ENCODE results near the gene SPATS2.

The SPATS2 gene

DNA sequence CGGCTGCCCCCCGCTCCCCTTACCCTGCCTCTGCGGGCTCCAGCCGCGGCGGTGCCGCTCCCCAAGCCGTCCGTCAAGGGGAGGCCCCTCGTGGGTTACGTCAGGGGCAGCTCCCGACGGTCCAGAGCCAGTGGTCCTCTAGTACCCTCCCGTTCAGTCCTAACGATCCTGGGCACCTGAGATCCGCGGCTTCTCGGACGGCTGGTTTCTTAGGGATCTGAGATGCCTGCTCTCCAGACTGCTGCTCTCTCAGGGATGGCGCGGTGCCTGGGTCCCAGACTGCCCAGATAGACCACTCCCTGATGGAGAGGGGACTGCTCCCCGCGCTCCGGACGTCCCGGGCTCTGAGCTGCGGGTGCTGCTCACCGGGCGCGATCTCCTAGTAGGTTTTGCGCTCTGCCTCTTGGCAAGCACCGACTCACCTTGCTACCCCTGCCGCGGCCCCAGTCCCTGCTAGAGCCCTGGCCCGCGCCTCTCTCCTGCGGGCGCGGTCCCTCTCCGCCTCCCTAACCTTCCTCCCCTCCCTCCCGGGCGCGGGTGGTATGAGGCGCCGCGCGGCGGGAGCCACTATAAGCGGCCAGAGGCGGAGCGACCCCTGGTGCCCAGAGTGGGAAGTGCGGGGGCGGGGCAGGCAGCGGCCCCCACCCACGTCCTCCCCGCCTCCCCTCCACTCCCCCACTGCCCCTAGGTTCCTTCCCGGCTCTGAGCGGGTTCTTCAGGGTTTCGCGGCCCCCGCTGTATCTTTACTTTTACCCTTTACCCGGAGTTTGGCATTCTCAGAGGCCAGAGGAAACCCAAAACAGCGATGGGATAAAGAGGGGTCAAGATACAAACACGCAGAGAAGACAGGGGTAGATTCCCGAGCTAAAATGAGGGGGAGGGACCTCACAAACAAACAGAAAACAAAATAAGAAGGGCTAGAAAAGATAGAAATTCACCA lies 30.3 kb upstream of the SPATS2 start, which contains the start of gene C1QL4:
C1QL4 (minus strand) TSS at position 544 of the 940 bp plus-strand sequence. CDS start 711 bp downstream, outside the sequence.
- TF ChIP-seq TCF12 (IDR thresholded peaks at IDR 0.05; ENCODE audit: low read depth) (peak; percentile 33; the same call in 1 of the 2 replicates), EGR1 (IDR thresholded peaks at IDR 0.05) (peak; percentile 91), TAF1 (IDR thresholded peaks at IDR 0.05; ENCODE audit: low read depth) (peak; percentile 42; the same call in 1 of the 2 replicates), FOXM1 (IDR thresholded peaks at IDR 0.05; ENCODE audit: borderline replicate concordance, low read depth) (no peak), NFIC (IDR thresholded peaks at IDR 0.05) (peak; percentile 49; the same call in 1 of the 2 replicates), EP300 (IDR thresholded peaks at IDR 0.05; ENCODE audit: borderline replicate concordance) (no peak), CREB1 (IDR thresholded peaks at IDR 0.05; ENCODE audit: low read depth) (no peak), TEAD4 (IDR thresholded peaks at IDR 0.05) (peak; percentile 58), MAX (IDR thresholded peaks at IDR 0.05) (peak; percentile 75), ZBTB7A (IDR thresholded peaks at IDR 0.05; ENCODE audit: low read depth) (peak; percentile 88), CEBPB (IDR thresholded peaks at IDR 0.05) (no peak), RAD21 (IDR thresholded peaks at IDR 0.05; ENCODE audit: low read depth) (peak; percentile 60), YY1 (IDR thresholded peaks at IDR 0.05; ENCODE audit: low read depth) (0 out of 2 replicates have a peak, but pooled peaks have one; percentile 34)
- TF ChIP-seq, protein P1, sequence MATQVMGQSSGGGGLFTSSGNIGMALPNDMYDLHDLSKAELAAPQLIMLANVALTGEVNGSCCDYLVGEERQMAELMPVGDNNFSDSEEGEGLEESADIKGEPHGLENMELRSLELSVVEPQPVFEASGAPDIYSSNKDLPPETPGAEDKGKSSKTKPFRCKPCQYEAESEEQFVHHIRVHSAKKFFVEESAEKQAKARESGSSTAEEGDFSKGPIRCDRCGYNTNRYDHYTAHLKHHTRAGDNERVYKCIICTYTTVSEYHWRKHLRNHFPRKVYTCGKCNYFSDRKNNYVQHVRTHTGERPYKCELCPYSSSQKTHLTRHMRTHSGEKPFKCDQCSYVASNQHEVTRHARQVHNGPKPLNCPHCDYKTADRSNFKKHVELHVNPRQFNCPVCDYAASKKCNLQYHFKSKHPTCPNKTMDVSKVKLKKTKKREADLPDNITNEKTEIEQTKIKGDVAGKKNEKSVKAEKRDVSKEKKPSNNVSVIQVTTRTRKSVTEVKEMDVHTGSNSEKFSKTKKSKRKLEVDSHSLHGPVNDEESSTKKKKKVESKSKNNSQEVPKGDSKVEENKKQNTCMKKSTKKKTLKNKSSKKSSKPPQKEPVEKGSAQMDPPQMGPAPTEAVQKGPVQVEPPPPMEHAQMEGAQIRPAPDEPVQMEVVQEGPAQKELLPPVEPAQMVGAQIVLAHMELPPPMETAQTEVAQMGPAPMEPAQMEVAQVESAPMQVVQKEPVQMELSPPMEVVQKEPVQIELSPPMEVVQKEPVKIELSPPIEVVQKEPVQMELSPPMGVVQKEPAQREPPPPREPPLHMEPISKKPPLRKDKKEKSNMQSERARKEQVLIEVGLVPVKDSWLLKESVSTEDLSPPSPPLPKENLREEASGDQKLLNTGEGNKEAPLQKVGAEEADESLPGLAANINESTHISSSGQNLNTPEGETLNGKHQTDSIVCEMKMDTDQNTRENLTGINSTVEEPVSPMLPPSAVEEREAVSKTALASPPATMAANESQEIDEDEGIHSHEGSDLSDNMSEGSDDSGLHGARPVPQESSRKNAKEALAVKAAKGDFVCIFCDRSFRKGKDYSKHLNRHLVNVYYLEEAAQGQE (IDR thresholded peaks at IDR 0.05; ENCODE audit: low read depth) = no peak
- TF ChIP-seq, protein P2, sequence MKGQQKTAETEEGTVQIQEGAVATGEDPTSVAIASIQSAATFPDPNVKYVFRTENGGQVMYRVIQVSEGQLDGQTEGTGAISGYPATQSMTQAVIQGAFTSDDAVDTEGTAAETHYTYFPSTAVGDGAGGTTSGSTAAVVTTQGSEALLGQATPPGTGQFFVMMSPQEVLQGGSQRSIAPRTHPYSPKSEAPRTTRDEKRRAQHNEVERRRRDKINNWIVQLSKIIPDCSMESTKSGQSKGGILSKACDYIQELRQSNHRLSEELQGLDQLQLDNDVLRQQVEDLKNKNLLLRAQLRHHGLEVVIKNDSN (IDR thresholded peaks at IDR 0.05) = no peak

DNA sequence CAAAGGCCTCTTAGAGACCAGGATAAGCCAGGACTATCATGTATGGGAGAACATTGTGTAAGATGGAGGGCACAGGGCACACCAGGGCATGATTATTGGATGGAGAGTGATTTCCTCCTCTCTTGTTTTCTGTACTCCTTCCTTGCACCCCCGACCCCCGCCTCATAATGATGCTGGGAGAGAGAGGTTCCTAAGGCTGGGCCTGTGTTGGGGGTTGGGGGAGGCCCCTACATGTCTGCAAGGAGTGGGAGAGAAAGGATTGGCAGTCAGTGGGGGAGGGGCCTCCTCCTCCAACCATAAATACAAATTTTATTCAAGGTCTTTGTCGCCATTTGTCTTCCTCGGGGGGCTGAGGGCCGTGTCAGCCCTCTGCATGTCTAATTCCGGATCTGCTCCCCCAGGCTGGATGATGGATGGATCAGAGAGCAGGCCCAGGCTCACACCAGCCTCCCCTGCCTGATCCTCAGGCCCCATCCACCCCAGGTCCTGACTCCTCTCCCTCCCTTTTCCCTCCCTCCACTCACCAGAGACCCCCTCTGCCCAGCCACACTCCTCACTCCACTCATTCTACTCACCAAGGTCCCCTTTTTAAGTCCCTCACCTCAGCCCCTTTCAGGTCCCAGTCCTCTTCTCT lies 28.3 kb upstream of the SPATS2 start:
- TF ChIP-seq, protein P1 (IDR thresholded peaks at IDR 0.05; ENCODE audit: low read depth) = no peak
- no peak for TF ChIP-seq MAX (IDR thresholded peaks at IDR 0.05)
- TF ChIP-seq NFIC (IDR thresholded peaks at IDR 0.05) = no peak
- TF ChIP-seq ZBTB7A (IDR thresholded peaks at IDR 0.05; ENCODE audit: low read depth) = no peak
- no peak for TF ChIP-seq RAD21 (IDR thresholded peaks at IDR 0.05; ENCODE audit: low read depth)
- no peak for TF ChIP-seq TCF12 (IDR thresholded peaks at IDR 0.05; ENCODE audit: low read depth)
- no peak for TF ChIP-seq TAF1 (IDR thresholded peaks at IDR 0.05; ENCODE audit: low read depth)
- no peak for TF ChIP-seq EP300 (IDR thresholded peaks at IDR 0.05; ENCODE audit: borderline replicate concordance)
- TF ChIP-seq, protein P2 (IDR thresholded peaks at IDR 0.05) = no peak
- TF ChIP-seq YY1 (IDR thresholded peaks at IDR 0.05; ENCODE audit: low read depth) = no peak
- TF ChIP-seq CEBPB (IDR thresholded peaks at IDR 0.05) = no peak
- no peak for TF ChIP-seq EGR1 (IDR thresholded peaks at IDR 0.05)

GRCh38 chr12:49339464-49339861 lies 27.8 kb upstream of the SPATS2 start:
- TF ChIP-seq MAX (IDR thresholded peaks at IDR 0.05) = no peak
- no peak for TF ChIP-seq EGR1 (IDR thresholded peaks at IDR 0.05)
- no peak for TF ChIP-seq FOXM1 (IDR thresholded peaks at IDR 0.05; ENCODE audit: borderline replicate concordance, low read depth)
- no peak for TF ChIP-seq CEBPB (IDR thresholded peaks at IDR 0.05)
- no peak for TF ChIP-seq TCF12 (IDR thresholded peaks at IDR 0.05; ENCODE audit: low read depth)
- TF ChIP-seq, protein P1 (IDR thresholded peaks at IDR 0.05; ENCODE audit: low read depth) = no peak
- TF ChIP-seq, protein P2 (IDR thresholded peaks at IDR 0.05) = no peak
- no peak for TF ChIP-seq CREB1 (IDR thresholded peaks at IDR 0.05; ENCODE audit: low read depth)
- no peak for TF ChIP-seq RAD21 (IDR thresholded peaks at IDR 0.05; ENCODE audit: low read depth)
- TF ChIP-seq NFIC (IDR thresholded peaks at IDR 0.05) = peak; percentile 76
- no peak for TF ChIP-seq TAF1 (IDR thresholded peaks at IDR 0.05; ENCODE audit: low read depth)
- TF ChIP-seq TEAD4 (IDR thresholded peaks at IDR 0.05) = no peak
- no peak for TF ChIP-seq YY1 (IDR thresholded peaks at IDR 0.05; ENCODE audit: low read depth)
- no peak for TF ChIP-seq EP300 (IDR thresholded peaks at IDR 0.05; ENCODE audit: borderline replicate concordance)
- TF ChIP-seq ZBTB7A (IDR thresholded peaks at IDR 0.05; ENCODE audit: low read depth) = 0 out of 2 replicates have a peak, but pooled peaks have one; percentile 34

Measured in Ishikawa (cell line).